OCI-LY7 (cell line): ENCODE measurements around the gene PDE9A. TPM values are rescaled to one million over a fixed set of nuclear protein-coding genes. Genes with fewer than 3 reads are reported as not detected.

Source experiments
- BruUV-seq: library from RNA; stranded (reverse); fragments of 400-500 nt; replicated peaks from 2 replicates; lab custom pipeline; 2021; lab: Mats Ljungman, UMichigan
- CTCF ChIA-PET: fragments of 300-600 bp; sonication (Branson Sonifier 250); formaldehyde crosslinking; loops from one replicate; lab custom pipeline; 2022; ENCODE audit warnings: antibody characterized with exemption; ENCODE audit not compliant: unreplicated experiment; lab: Charles Lee
- POLR2A ChIA-PET: fragments of 300-600 bp; sonication (Branson Sonifier 250); formaldehyde crosslinking; loops from one replicate; lab custom pipeline; 2022; ENCODE audit warnings: antibody characterized with exemption; lab: Charles Lee
- DNase-seq: peaks from one replicate; pipeline ENCODE4 v3.0.0-alpha.2; 2015; ENCODE audit warnings: low spot score
- H2AFZ ChIP-seq: fragments of 200-600 bp; sonication (generic), shearing (Covaris generic); 2 replicates; pipeline ENCODE4 v1.6.1; 2014; ENCODE audit warnings: mild to moderate bottlenecking, antibody characterized with exemption, low read length, moderate library complexity
- H3K27ac ChIP-seq: fragments of 200-600 bp; sonication (generic); 2 replicates; pipeline ENCODE4 v1.5.1; 2014; ENCODE audit warnings: mixed run types, low read depth, mild to moderate bottlenecking, moderate library complexity, low read length, inconsistent platforms; ENCODE audit not compliant: poor library complexity, severe bottlenecking
- H3K36me3 ChIP-seq: fragments of 200-600 bp; sonication (generic); 2 replicates; pipeline ENCODE4 v1.6.1; 2014; ENCODE audit warnings: mild to moderate bottlenecking, antibody characterized with exemption, low read length, moderate library complexity, mixed read lengths; ENCODE audit not compliant: insufficient read depth
- H3K4me1 ChIP-seq: fragments of 200-600 bp; sonication (generic); 2 replicates; pipeline ENCODE4 v1.5.1; 2014; ENCODE audit warnings: mild to moderate bottlenecking, low read length; ENCODE audit not compliant: insufficient read depth, poor library complexity, severe bottlenecking
- H3K4me2 ChIP-seq: fragments of 200-600 bp; sonication (generic); 2 replicates; pipeline ENCODE4 v1.6.1; 2014; ENCODE audit warnings: mild to moderate bottlenecking, low read length
- H3K4me3 ChIP-seq: fragments of 200-600 bp; sonication (generic); 2 replicates; pipeline ENCODE4 v1.5.1; 2014; ENCODE audit warnings: mild to moderate bottlenecking, low read depth, low read length; ENCODE audit not compliant: poor library complexity, severe bottlenecking
- H3K79me2 ChIP-seq: fragments of 200-600 bp; sonication (generic); 2 replicates; pipeline ENCODE4 v1.6.1; 2016; ENCODE audit warnings: low read depth, mild to moderate bottlenecking, low read length, moderate library complexity, mixed read lengths; ENCODE audit not compliant: insufficient read depth
- H3K9me2 ChIP-seq: fragments of 200-600 bp; sonication (generic); 2 replicates; pipeline ENCODE4 v1.6.1; 2016; ENCODE audit warnings: mild to moderate bottlenecking, low read length, mixed read lengths; ENCODE audit not compliant: insufficient read depth
- H3K9me3 ChIP-seq: fragments of 200-600 bp; sonication (generic); 2 replicates; pipeline ENCODE4 v1.6.1; 2014; ENCODE audit warnings: mild to moderate bottlenecking, mixed run types, low read length, mixed read lengths
- H4K20me1 ChIP-seq: fragments of 200-600 bp; sonication (generic); 2 replicates; pipeline ENCODE4 v1.6.1; 2014; ENCODE audit warnings: mild to moderate bottlenecking, antibody characterized with exemption, low read length, moderate library complexity, mixed read lengths; ENCODE audit not compliant: insufficient read depth
- EZH2phosphoT487 ChIP-seq: fragments of 200-600 bp; sonication (generic); IDR thresholded peaks from 2 replicates; pipeline ENCODE4 v1.6.1; 2018; ENCODE audit warnings: low read depth, borderline replicate concordance, mild to moderate bottlenecking, mixed run types, antibody characterized with exemption, low read length, moderate library complexity, mixed read lengths
- intact Hi-C: fragments of 100-400 bp; cut with micrococcal nuclease; formaldehyde crosslinking; loops from one replicate; pipeline ENCODE4 v1.10.0; 2022; ENCODE audit not compliant: unreplicated experiment
- total RNA-seq, 2 experiments: library from RNA; depleted of rRNA in 1 of 2; stranded (reverse); fragments of >200 nt in 1 of 2; shearing (Covaris generic) in 1 of 2; gene quantifications; 2 replicates each; pipeline ENCODE4 v1.2.3, GENCODE V29; 2014 to 2022
- TF ChIP-seq, protein P1 (sequence below): fragments of 200-600 bp; sonication (generic); conservative IDR thresholded peaks from 2 replicates; pipeline ENCODE4 v1.5.1; 2014; ENCODE audit warnings: mild to moderate bottlenecking, antibody characterized with exemption, low read length, moderate library complexity, mixed read lengths

PDE9A gene
- total RNA-seq, 2 experiments from 2014 or later: 11.4 to 22.4 TPM

DNA sequence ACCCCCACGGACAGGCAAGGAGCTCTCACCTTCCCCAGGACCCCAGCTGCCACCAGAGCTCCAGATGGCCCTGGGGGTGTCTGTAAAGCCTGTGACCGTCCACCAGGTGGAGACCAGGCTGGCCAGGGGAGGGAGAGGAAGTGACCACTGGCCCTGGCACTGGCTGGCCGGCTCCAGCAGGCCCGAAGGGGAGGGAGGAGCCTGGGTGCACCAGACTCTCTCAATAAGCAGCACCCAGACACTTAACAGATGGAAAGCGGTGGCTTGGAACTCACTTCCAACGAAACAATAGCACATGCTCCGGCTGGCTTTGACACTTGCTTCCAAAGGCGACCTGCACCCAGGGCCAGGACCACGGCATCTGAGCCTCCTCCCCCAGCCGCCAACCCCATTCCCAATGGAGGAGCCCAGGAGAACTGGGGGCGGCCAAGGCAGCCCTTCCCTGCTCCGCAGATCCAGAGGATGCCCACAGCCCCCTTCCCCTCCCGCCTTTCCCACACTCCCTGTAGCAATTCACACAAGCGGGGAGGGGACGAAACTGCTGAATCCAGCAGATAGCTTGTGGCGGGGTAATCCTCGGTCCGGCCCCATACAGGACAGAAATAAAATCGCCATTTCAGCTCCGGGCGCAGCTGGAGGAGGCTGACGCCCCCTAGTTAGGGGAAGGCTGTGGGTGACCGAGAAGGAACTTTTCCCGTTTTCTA is 742 bp upstream of the PDE9A start:
- H3K9me2 ChIP-seq: no peaks in the 10 kb centered on the region
- H3K4me3 ChIP-seq: peak overlapping the region; percentile 46
- no peak for DNase-seq
- no peak overlapping the region for H2AFZ ChIP-seq
- peak overlapping the region; percentile 50 for H3K4me2 ChIP-seq
- CTCF ChIA-PET: no interaction called here
- no peaks in the 10 kb centered on the region for H3K9me3 ChIP-seq
- no peak for TF ChIP-seq EZH2phosphoT487
- TF ChIP-seq, protein P1, sequence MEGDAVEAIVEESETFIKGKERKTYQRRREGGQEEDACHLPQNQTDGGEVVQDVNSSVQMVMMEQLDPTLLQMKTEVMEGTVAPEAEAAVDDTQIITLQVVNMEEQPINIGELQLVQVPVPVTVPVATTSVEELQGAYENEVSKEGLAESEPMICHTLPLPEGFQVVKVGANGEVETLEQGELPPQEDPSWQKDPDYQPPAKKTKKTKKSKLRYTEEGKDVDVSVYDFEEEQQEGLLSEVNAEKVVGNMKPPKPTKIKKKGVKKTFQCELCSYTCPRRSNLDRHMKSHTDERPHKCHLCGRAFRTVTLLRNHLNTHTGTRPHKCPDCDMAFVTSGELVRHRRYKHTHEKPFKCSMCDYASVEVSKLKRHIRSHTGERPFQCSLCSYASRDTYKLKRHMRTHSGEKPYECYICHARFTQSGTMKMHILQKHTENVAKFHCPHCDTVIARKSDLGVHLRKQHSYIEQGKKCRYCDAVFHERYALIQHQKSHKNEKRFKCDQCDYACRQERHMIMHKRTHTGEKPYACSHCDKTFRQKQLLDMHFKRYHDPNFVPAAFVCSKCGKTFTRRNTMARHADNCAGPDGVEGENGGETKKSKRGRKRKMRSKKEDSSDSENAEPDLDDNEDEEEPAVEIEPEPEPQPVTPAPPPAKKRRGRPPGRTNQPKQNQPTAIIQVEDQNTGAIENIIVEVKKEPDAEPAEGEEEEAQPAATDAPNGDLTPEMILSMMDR: no peak; the same call in 1 of the 2 replicates
- no TSS peak for BruUV-seq
- no peak overlapping the region for H3K27ac ChIP-seq
- peaks cover 15% of the 10 kb centered on the region; the same call in 1 of the 2 replicates for H3K79me2 ChIP-seq
- peaks cover 42% of the 10 kb centered on the region for H3K4me1 ChIP-seq
- no peaks in the 10 kb centered on the region for H3K36me3 ChIP-seq
- POLR2A ChIA-PET: interaction anchor here (0.6 kb wide), 1 partner anchor 8 kb away, joined by 3 read pairs; no protein-coding TSS in a partner anchor
- intact Hi-C loops: loop anchor here (10.0 kb wide), 3 partner anchors 118 to 1002 kb away; partner anchors contain the start of genes HSF2BP, PKNOX1 and RRP1B
- no peaks in the 10 kb centered on the region for H4K20me1 ChIP-seq

DNA sequence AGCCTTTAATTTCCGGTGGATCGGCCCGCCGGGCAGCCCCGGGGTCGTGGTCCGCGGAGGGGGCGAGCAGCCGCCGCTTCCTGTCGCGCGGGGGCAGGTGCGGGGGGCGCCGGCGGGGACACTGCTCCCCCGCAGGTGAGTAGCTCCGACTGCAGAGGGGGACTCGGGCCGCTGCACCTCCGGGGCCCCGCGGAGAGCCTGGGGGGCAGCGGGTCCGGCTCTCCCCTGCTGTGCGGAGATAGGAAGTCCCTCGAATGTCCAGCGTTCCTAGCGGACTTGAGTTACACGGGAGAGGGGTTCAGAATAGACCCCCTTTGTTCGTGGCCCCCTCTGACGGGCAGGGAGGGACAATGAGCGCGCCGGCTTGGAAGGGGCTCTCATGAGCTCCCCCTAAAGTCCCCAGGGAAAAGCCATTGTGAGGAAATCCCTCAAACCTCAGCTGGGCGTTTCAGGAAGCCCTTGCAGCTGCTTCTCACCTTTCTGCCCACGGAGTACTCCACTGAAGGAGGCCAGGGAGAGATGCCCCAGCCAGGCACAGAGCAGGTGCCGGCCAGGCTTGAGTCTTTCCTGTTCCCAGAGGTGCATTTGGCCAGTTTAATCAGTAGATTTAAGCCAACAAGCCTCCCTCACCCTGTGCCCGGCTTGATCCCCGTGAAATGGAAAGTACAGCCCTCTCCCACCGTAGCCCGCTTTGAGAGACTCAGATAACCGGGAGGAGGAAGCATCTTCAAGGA is 925 bp downstream of the PDE9A start:
- TF ChIP-seq EZH2phosphoT487: no peak
- TF ChIP-seq, protein P1: peak; percentile 32; the same call in 1 of the 2 replicates
- Histone ChIP-seq H3K4me1 (peaks cover 59% of the 10 kb centered on the region), H3K27ac (peak overlapping the region; percentile 66), H3K4me3 (peak overlapping the region; percentile 71), H3K36me3 (no peaks in the 10 kb centered on the region), H3K9me3 (no peaks in the 10 kb centered on the region), H4K20me1 (no peaks in the 10 kb centered on the region), H3K4me2 (peak overlapping the region; percentile 88), H2AFZ (no peak overlapping the region), H3K9me2 (no peaks in the 10 kb centered on the region), H3K79me2 (peaks cover 15% of the 10 kb centered on the region; the same call in 1 of the 2 replicates)
- ChIA-PET CTCF (no interaction called here), POLR2A (interaction anchor here (0.7 kb wide), 1 partner anchor 22 kb away, joined by 3 read pairs; no protein-coding TSS in a partner anchor)
- peak; percentile 89 for DNase-seq
- BruUV-seq: no TSS peak
- intact Hi-C loops: loop anchor here (10.0 kb wide), 3 partner anchors 120 to 1000 kb away; partner anchors contain the start of genes HSF2BP, PKNOX1 and RRP1B
